GM18499 (cell line): ENCODE data around the gene PRPF6.
"Not testable (repeated sequence)": the region's sequence is repeated elsewhere in the genome, so short reads cannot be mapped to it uniquely, and the experiment has no call there.

ENCODE experiments used
- ATAC-seq: cut with Tn5 transposase; IDR thresholded peaks from one replicate; pipeline ENCODE4 v1.9.1; 2021; ENCODE audit warnings: moderate number of reproducible peaks; ENCODE audit not compliant: insufficient read depth, unreplicated experiment

The PRPF6 gene

DNA sequence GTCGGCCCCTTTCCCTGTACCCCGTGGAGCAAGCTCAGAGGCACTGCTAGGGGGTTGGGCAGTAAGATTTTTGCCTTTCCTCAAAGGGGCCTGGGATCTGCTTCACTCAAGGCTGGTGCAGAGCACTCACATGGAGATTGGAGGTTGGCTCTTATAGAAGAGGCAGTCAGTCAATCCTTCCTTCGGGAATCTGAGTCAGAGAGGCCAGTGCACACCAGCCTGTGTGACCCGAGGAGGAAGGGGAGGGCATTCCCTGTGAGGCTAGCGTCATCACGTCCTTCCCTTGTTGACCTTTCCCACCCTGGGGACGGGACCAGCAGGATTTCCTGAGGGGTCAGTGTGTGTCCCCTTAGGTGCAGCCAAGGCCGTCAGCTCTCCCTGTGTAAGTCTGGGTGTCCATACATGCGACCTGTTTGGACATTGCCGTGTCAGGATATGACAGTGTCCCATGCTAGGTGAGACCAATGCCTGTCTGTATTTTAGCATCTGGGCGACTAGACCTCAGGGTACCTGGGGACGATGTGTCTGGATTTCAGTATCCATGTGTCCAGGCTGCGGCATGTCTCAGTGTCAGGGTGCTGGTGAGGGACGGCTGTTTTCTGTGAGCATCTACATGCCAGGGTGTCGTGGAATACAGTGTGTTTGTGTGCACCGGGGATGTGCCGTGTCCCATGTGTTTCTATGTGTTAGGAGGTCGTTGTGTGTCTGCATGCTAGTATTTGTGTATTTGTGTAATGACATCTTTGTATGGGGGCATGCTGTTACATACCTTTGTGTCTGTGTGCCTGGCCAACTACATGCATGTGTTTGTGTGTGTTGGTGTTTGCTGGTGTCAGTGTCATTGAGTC is 8.4 kb upstream of the PRPF6 start:
- no peak for ATAC-seq

GRCh38 chr20:63973160-63973479 is 7.8 kb upstream of the PRPF6 start:
- no peak for ATAC-seq

DNA sequence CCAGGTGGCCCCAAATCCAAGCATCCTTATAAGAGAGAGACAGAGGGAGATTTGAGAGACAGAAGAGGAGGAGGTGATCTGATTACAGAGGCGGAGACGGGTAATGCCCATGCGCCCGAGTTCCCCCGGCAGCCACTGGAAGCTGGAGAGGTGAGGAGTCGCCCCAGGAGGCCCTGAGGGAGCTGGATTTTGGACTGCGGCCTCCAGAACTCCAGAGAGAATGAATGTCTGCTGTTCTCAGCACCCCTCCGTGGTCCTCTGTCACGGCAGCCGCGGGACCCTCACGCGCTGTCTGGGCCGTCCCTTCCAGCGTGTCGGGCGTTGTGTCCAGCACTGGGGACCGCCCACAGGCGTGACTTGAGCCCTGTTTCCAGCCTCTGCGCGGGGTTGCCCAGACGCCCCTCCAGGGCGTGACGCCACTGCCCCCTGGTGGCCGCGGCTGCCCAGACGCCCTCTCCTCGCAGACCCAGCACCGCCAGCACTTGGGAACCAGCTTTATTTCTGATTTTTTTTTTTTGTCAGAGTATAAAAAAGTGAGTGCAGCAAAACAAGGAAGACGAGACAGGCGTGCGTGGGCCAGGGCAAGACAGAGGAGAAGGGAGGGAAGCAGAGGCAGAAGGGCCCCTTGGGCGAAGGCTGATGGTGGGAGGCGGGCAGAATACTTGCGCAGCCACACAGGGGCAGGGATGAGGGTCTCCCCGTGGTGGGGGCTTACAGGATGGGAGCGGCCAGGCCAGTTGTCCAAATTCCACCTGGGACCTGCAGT is 7.1 kb upstream of the PRPF6 start:
- no peak for ATAC-seq

- no peak for ATAC-seq
These were observed 6.3 kb upstream of the PRPF6 start for GRCh38 chr20:63974402-63975200.

- not testable (repeated sequence) for ATAC-seq
These were observed 4.4 kb upstream of the PRPF6 start for GRCh38 chr20:63976511-63976910.

DNA sequence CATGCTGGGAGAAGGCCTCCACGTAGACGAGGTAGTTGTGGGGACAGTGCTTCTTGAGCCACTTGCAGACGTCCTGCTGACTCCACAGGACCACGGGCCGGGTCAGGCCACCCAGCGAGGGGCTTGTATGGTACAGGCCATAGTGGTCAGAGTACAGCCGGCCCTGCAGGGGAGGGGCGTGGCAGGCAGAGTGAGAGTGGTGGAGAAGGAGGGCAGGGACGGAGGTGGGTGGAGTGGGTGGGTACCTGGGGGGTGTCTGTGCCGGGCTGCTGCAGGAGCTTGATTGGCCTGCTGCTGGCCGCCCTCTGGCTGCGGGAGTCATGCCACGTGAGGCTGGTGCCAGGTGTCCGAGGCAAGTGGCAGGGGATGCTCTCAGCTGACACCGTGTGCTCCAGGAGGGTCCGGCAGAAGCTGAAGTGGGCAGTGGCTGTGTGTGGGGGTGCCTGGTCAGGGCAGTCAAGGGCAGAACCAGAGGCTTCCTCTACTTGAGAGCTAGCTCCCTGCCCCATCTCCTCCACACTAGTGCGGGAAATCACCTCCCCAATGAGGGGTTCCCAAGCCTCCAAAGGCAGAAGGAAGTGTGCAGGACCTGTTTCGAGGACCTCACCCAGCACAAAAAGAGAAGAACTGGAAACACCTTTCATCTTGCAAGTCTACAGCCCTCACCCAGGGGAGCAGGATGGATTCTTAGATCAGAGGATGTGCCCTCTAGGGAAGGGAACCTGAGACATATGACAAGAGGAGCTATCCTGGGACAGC is 3.8 kb upstream of the PRPF6 start:
- ATAC-seq: no peak

GRCh38 chr20:63977739-63978276 is 3.1 kb upstream of the PRPF6 start:
- no peak for ATAC-seq

GRCh38 chr20:63978319-63979228 is 2.4 kb upstream of the PRPF6 start:
- ATAC-seq: no peak

DNA sequence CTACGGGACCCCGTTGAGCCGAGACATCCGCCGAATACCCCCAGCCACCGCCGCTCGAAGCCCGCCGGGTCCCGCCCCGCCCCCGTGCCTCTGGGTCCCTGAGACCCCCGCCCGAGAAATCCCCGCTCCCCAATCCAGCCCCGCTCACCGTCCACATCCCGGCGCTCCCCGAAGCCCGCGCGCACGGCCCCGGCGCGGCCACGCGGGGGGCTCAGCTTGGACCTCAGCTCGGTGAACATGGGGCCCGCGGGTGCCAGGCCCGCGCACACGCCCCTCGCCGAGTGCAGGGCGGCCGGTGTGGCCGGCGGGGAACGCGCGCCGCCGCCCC is 1.7 kb upstream of the PRPF6 start:
- no peak for ATAC-seq

DNA sequence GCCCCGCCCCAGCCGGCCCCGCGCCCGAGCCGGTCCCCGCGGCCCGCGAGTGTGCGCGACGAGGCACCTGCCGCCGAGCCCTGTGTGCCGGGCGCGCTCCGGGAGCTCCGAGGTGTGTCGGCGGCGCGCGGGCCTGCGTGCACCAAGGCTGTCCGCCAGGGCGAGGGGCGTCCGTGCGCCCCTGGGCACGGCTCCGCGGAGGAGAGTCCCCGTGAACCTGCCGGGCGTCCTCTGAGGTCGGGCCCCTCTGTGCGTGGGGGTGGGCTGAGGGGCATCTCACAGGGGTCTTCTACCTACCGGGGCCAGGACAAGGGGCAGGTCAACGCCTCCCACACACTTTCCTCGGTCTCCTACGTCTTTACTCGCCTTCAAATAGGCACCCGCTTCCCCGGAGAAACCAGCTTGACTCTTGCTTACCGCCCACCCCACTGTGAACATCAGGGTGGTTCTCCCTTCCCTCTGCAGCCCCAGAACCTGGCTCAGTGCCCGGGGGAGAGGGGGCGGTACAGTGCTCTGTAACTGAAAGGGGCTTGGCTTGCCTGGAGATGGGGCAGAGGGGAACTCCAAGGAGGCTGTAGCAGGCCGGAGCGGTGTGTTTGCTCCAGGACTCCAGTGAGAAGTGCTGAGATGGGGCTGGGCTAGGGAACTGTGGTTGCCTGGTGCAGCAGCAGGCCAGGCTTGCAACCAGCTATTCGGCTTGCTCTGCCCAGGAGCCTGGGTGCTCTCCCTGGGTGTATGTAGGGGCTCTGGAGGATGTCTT is 1.2 kb upstream of the PRPF6 start, which contains the start of gene SAMD10:
SAMD10 (minus strand) TSS at position 86 of the 760 bp plus-strand sequence. CDS start 175 bp downstream, outside the sequence.
- no peak for ATAC-seq

- ATAC-seq: no peak
These were observed 571 bp upstream of the PRPF6 start for GRCh38 chr20:63980317-63980805.

DNA sequence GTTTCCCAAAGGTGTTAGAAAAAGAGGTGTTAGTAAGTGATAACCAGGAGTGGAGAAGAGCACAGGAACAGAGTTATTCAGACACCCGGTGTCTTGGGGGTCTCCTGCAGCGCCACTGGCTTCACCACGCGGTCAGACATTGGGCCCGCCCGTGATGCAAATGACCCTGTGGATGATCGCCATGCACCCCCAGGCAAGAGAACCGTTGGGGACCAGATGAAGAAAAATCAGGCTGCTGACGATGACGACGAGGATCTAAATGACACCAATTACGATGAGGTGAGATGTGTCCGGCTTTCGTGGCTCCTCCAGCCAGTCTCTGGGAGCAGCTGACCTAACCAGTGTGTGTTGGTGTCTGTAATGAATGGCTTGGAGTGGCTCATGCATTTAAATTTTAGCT is 2.0 kb downstream of the PRPF6 start:
- no peak for ATAC-seq

DNA sequence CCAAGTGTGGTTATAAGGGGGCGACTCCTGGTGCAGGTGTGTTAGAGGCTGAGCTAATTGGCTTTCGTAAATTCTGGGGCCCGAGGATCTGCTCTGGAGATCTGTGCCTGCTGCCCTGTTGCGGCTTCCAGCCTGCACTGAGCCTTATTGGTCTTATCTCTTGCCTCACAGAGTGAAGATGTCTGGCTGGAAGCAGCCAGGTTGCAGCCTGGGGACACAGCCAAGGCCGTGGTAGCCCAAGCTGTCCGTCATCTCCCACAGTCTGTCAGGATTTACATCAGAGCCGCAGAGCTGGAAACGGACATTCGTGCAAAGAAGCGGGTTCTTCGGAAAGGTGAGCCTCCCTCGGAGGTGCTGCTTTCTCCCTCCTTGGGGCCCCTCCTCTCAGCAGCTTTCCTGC is 20.0 kb downstream of the PRPF6 start:
- ATAC-seq: no peak

DNA sequence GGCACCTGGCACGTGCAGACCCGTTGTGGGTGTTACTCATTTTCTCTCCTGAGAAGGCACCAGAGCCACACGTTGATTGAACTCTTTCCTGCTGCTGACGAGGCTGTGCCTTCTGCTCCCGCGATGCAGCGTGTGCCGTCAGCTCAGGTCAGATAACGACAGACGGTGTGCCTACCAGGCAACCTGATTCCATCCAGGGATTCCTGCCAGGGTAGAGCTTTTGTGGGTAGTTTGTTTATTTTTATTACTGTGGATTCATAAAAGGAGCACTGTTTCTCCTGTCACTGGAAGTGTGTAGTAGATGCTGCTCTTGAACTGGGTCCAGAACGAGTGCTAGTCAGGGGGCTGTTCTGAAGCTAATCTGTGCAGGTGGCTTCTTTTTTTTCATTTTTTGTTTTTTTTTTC is 20.7 kb downstream of the PRPF6 start:
- no peak for ATAC-seq

- ATAC-seq: no peak
These were observed 23.2 kb downstream of the PRPF6 start for GRCh38 chr20:64003960-64004725.

GRCh38 chr20:64005394-64005793 is 24.5 kb downstream of the PRPF6 start:
- ATAC-seq: no peak

DNA sequence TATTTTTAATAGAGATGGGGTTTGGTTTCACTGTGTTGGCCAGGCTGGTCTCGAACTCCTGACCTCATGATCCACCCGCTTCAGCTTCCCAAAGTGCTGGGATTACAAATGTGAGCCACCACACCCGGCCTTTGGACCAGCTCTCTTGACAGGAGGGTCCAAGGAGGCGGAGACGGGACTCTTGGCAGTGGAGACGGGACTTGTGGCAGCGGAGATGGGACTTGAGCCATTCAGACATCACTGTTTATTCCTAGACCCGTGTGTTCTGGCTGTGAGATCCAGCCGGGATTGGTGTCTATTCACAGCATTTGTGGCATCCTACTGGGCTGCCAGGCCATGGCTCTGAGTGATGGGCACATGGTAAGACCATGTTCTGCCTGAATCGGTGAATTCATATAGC is 25.6 kb downstream of the PRPF6 start:
- no peak for ATAC-seq
